T-helper 2 cell treated with Interferon-gamma antibody and Interleukin-4, amounts not matched to agents 5 μg/mL and 100 μg/mL, for 36 hours (primary cell): ENCODE results near the gene PTCH1.

Source experiments
- DNase-seq: peaks from one replicate; pipeline ENCODE4 v3.0.0; 2021; ENCODE audit warnings: low spot score
- H3K27ac Mint-ChIP-seq: one replicate; pipeline ENCODE4 v1.8.0; 2021; ENCODE audit warnings: mild to moderate bottlenecking, mixed read lengths
- H3K27me3 Mint-ChIP-seq: one replicate; pipeline ENCODE4 v1.8.0; 2021; ENCODE audit warnings: low read depth, mixed read lengths
- H3K36me3 Mint-ChIP-seq: one replicate; pipeline ENCODE4 v1.8.0; 2021; ENCODE audit warnings: low read depth, mixed read lengths
- H3K4me1 Mint-ChIP-seq: one replicate; pipeline ENCODE4 v1.8.0; 2021; ENCODE audit warnings: low read depth, mixed read lengths
- H3K4me3 Mint-ChIP-seq: one replicate; pipeline ENCODE4 v1.8.0; 2022; ENCODE audit warnings: mild to moderate bottlenecking, moderate library complexity, mixed read lengths
- H3K9me3 Mint-ChIP-seq: one replicate; pipeline ENCODE4 v1.8.0; 2021; ENCODE audit warnings: mixed read lengths

PTCH1 gene

GRCh38 chr9:95441081-95441480 lies 75.7 kb downstream of the PTCH1 start:
- peaks cover 9% of the 10 kb centered on the region for H3K27me3 Mint-ChIP-seq
- H3K4me1 Mint-ChIP-seq, result no peaks in the 10 kb centered on the region
- no peaks in the 10 kb centered on the region for H3K9me3 Mint-ChIP-seq
- no peak overlapping the region for H3K27ac Mint-ChIP-seq
- H3K36me3 Mint-ChIP-seq, result no peaks in the 10 kb centered on the region
- DNase-seq, result no peak
- no peak overlapping the region for H3K4me3 Mint-ChIP-seq

GRCh38 chr9:95440447-95440846 lies 76.3 kb downstream of the PTCH1 start:
- no peak for DNase-seq
- peaks cover 10% of the 10 kb centered on the region for H3K27me3 Mint-ChIP-seq
- no peaks in the 10 kb centered on the region for H3K4me1 Mint-ChIP-seq
- H3K27ac Mint-ChIP-seq, result no peak overlapping the region
- H3K9me3 Mint-ChIP-seq, result no peaks in the 10 kb centered on the region
- no peak overlapping the region for H3K4me3 Mint-ChIP-seq
- no peaks in the 10 kb centered on the region for H3K36me3 Mint-ChIP-seq

- no peak for DNase-seq
- no peak overlapping the region for H3K27ac Mint-ChIP-seq
- peaks cover 1% of the 10 kb centered on the region for H3K4me1 Mint-ChIP-seq
- H3K27me3 Mint-ChIP-seq, result peaks cover 10% of the 10 kb centered on the region
- no peaks in the 10 kb centered on the region for H3K36me3 Mint-ChIP-seq
- H3K9me3 Mint-ChIP-seq, result no peaks in the 10 kb centered on the region
- no peak overlapping the region for H3K4me3 Mint-ChIP-seq
Observed at GRCh38 chr9:95438561-95439357, 78.0 kb downstream of the PTCH1 start.

- Mint-ChIP-seq H3K4me1 (peaks cover 1% of the 10 kb centered on the region), H3K27me3 (peaks cover 10% of the 10 kb centered on the region), H3K4me3 (no peak overlapping the region), H3K36me3 (no peaks in the 10 kb centered on the region), H3K9me3 (no peaks in the 10 kb centered on the region), H3K27ac (no peak overlapping the region)
- no peak for DNase-seq
Observed at GRCh38 chr9:95437559-95437958, 79.2 kb downstream of the PTCH1 start.

GRCh38 chr9:95436416-95436815 lies 80.4 kb downstream of the PTCH1 start:
- peaks cover 15% of the 10 kb centered on the region for H3K27me3 Mint-ChIP-seq
- H3K36me3 Mint-ChIP-seq, result no peaks in the 10 kb centered on the region
- no peak overlapping the region for H3K27ac Mint-ChIP-seq
- H3K9me3 Mint-ChIP-seq, result peaks cover under 1% of the 10 kb centered on the region
- H3K4me1 Mint-ChIP-seq, result peaks cover 1% of the 10 kb centered on the region
- H3K4me3 Mint-ChIP-seq, result no peak overlapping the region
- DNase-seq, result no peak

- Mint-ChIP-seq H3K36me3 (no peaks in the 10 kb centered on the region), H3K9me3 (peaks cover 4% of the 10 kb centered on the region), H3K4me3 (no peak overlapping the region), H3K4me1 (peaks cover 1% of the 10 kb centered on the region), H3K27ac (no peak overlapping the region), H3K27me3 (peaks cover 15% of the 10 kb centered on the region)
- no peak for DNase-seq
Observed at GRCh38 chr9:95435074-95435728, 81.6 kb downstream of the PTCH1 start.

GRCh38 chr9:95434116-95435073 lies 82.4 kb downstream of the PTCH1 start:
- Mint-ChIP-seq H3K27me3 (peaks cover 17% of the 10 kb centered on the region), H3K4me3 (no peak overlapping the region), H3K36me3 (no peaks in the 10 kb centered on the region), H3K27ac (no peak overlapping the region), H3K9me3 (peaks cover 4% of the 10 kb centered on the region), H3K4me1 (peaks cover 1% of the 10 kb centered on the region)
- no peak for DNase-seq

GRCh38 chr9:95433096-95433819 lies 83.5 kb downstream of the PTCH1 start:
- Mint-ChIP-seq H3K4me1 (peaks cover 1% of the 10 kb centered on the region), H3K27me3 (peaks cover 17% of the 10 kb centered on the region), H3K4me3 (no peak overlapping the region), H3K27ac (no peak overlapping the region), H3K36me3 (no peaks in the 10 kb centered on the region), H3K9me3 (peaks cover 4% of the 10 kb centered on the region)
- DNase-seq, result no peak

GRCh38 chr9:95431286-95431685 lies 85.5 kb downstream of the PTCH1 start:
- Mint-ChIP-seq H3K4me3 (no peak overlapping the region), H3K36me3 (no peaks in the 10 kb centered on the region), H3K9me3 (peaks cover 4% of the 10 kb centered on the region), H3K27me3 (peaks cover 19% of the 10 kb centered on the region), H3K4me1 (peaks cover 3% of the 10 kb centered on the region), H3K27ac (no peak overlapping the region)
- no peak for DNase-seq

GRCh38 chr9:95429948-95430620 lies 86.7 kb downstream of the PTCH1 start:
- H3K9me3 Mint-ChIP-seq, result peaks cover 4% of the 10 kb centered on the region
- H3K27ac Mint-ChIP-seq, result no peak overlapping the region
- H3K27me3 Mint-ChIP-seq, result peaks cover 16% of the 10 kb centered on the region
- H3K4me3 Mint-ChIP-seq, result no peak overlapping the region
- H3K36me3 Mint-ChIP-seq, result peaks cover 2% of the 10 kb centered on the region
- no peak for DNase-seq
- H3K4me1 Mint-ChIP-seq, result peaks cover 9% of the 10 kb centered on the region

- no peak for DNase-seq
- H3K4me3 Mint-ChIP-seq, result no peak overlapping the region
- H3K4me1 Mint-ChIP-seq, result peaks cover 9% of the 10 kb centered on the region
- H3K9me3 Mint-ChIP-seq, result peaks cover 9% of the 10 kb centered on the region
- H3K36me3 Mint-ChIP-seq, result peaks cover 2% of the 10 kb centered on the region
- H3K27me3 Mint-ChIP-seq, result peaks cover 18% of the 10 kb centered on the region
- H3K27ac Mint-ChIP-seq, result no peak overlapping the region
Observed at GRCh38 chr9:95429096-95429495, 87.7 kb downstream of the PTCH1 start.

- H3K4me1 Mint-ChIP-seq, result peaks cover 9% of the 10 kb centered on the region
- peaks cover 17% of the 10 kb centered on the region for H3K27me3 Mint-ChIP-seq
- no peak for DNase-seq
- peaks cover 30% of the 10 kb centered on the region for H3K9me3 Mint-ChIP-seq
- peaks cover 13% of the 10 kb centered on the region for H3K36me3 Mint-ChIP-seq
- H3K27ac Mint-ChIP-seq, result no peak overlapping the region
- peak overlapping the region; percentile 68 for H3K4me3 Mint-ChIP-seq
Observed at GRCh38 chr9:95425910-95426551, 90.7 kb downstream of the PTCH1 start.
